Chondrocyte (in vitro differentiated cells): Measurements from ENCODE around the gene PRKACA. TPM values are rescaled to one million over a fixed set of nuclear protein-coding genes. Genes with fewer than 3 reads are reported as not detected.

Experiments
- DNase-seq: peaks from one replicate; pipeline ENCODE4 v3.0.0; 2021; ENCODE audit warnings: mixed read lengths, low spot score
- H3K27ac Mint-ChIP-seq: one replicate; pipeline ENCODE4 v1.8.0; 2021; ENCODE audit warnings: mild to moderate bottlenecking, moderate library complexity, mixed read lengths; ENCODE audit not compliant: unreplicated experiment
- H3K27me3 Mint-ChIP-seq: 2 replicates; pipeline ENCODE4 v1.8.0; 2021; ENCODE audit warnings: low read depth, mixed read lengths
- H3K36me3 Mint-ChIP-seq: 2 replicates; pipeline ENCODE4 v1.8.0; 2021; ENCODE audit warnings: low read depth, mixed read lengths
- H3K4me1 Mint-ChIP-seq: 2 replicates; pipeline ENCODE4 v1.8.0; 2021; ENCODE audit warnings: low read depth, mild to moderate bottlenecking, mixed read lengths
- H3K4me3 Mint-ChIP-seq: one replicate; pipeline ENCODE4 v1.8.0; 2021; ENCODE audit warnings: mild to moderate bottlenecking, moderate library complexity, mixed read lengths; ENCODE audit not compliant: unreplicated experiment
- H3K9me3 Mint-ChIP-seq: 2 replicates; pipeline ENCODE4 v1.8.0; 2021; ENCODE audit warnings: low read depth, mixed read lengths
- CTCF ChIP-seq: fragments of 200-600 bp; sonication (generic); IDR thresholded peaks from 2 replicates; pipeline ENCODE4 v1.5.0; 2021; ENCODE audit warnings: antibody characterized with exemption, mild to moderate bottlenecking, moderate library complexity
- total RNA-seq: library from RNA; stranded (reverse); gene quantifications from 3 replicates; pipeline ENCODE4 v1.2.1, GENCODE V29; 2021

The PRKACA gene
- total RNA-seq, 1 donor from 2014 or later = 88.2 TPM

GRCh38 chr19:14066134-14066533 lies 51.4 kb downstream of the PRKACA start:
- Mint-ChIP-seq H3K36me3 (no peaks in the 10 kb centered on the region), H3K4me1 (no peaks in the 10 kb centered on the region), H3K4me3 (no peak overlapping the region), H3K27me3 (no peaks in the 10 kb centered on the region), H3K27ac (no peak overlapping the region), H3K9me3 (no peaks in the 10 kb centered on the region)
- TF ChIP-seq CTCF = no peak
- DNase-seq = no peak

GRCh38 chr19:14063105-14063504 lies 54.5 kb downstream of the PRKACA start:
- Mint-ChIP-seq H3K4me3 (no peak overlapping the region), H3K36me3 (no peaks in the 10 kb centered on the region), H3K27ac (no peak overlapping the region), H3K4me1 (peaks cover 6% of the 10 kb centered on the region), H3K27me3 (peaks cover 3% of the 10 kb centered on the region), H3K9me3 (no peaks in the 10 kb centered on the region)
- DNase-seq = no peak
- no peak for TF ChIP-seq CTCF

- H3K27me3 Mint-ChIP-seq = peaks cover 3% of the 10 kb centered on the region
- no peak for TF ChIP-seq CTCF
- no peaks in the 10 kb centered on the region for H3K9me3 Mint-ChIP-seq
- no peaks in the 10 kb centered on the region for H3K36me3 Mint-ChIP-seq
- H3K27ac Mint-ChIP-seq = no peak overlapping the region
- DNase-seq = no peak
- H3K4me3 Mint-ChIP-seq = no peak overlapping the region
- peaks cover 11% of the 10 kb centered on the region for H3K4me1 Mint-ChIP-seq
Measured at GRCh38 chr19:14062558-14062855, 55.1 kb downstream of the PRKACA start.

GRCh38 chr19:14061751-14062557 lies 55.6 kb downstream of the PRKACA start, which contains the start of gene PALM3:
PALM3 (minus strand) TSS chr19:14062076; CDS start chr19:14061980, 96 bp downstream.
- Mint-ChIP-seq H3K4me3 (no peak within 1 kb of the TSS), H3K27me3 (peaks cover 3% of the 10 kb centered on the region), H3K36me3 (no peaks in the 10 kb centered on the region), H3K4me1 (peaks cover 11% of the 10 kb centered on the region), H3K27ac (no peak within 1 kb of the TSS), H3K9me3 (no peaks in the 10 kb centered on the region)
- no peak for DNase-seq
- no peak for TF ChIP-seq CTCF

GRCh38 chr19:14061081-14061749 lies 56.3 kb downstream of the PRKACA start:
- no peak overlapping the region for H3K27ac Mint-ChIP-seq
- peaks cover 3% of the 10 kb centered on the region for H3K27me3 Mint-ChIP-seq
- DNase-seq = no peak
- H3K4me3 Mint-ChIP-seq = no peak overlapping the region
- no peaks in the 10 kb centered on the region for H3K9me3 Mint-ChIP-seq
- peaks cover 11% of the 10 kb centered on the region for H3K4me1 Mint-ChIP-seq
- H3K36me3 Mint-ChIP-seq = no peaks in the 10 kb centered on the region
- no peak for TF ChIP-seq CTCF
